IMR-90 (cell line): Measurements from ENCODE around the gene SLC7A10. TPM values are rescaled to one million over a fixed set of nuclear protein-coding genes. Genes with fewer than 3 reads are reported as not detected.

Source experiments
- ATAC-seq: fragments of 200-7000 bp; cut with Tn5 transposase; 2 replicates; pipeline ENCODE4 v1.9.1; 2020; ENCODE audit warnings: low read depth, mild to moderate bottlenecking, moderate library complexity
- BruUV-seq: library from RNA; stranded (reverse); fragments of 400-500 nt; replicated peaks from 2 replicates; lab custom pipeline; 2021; lab: Mats Ljungman, UMichigan
- CTCF ChIA-PET: fragments of 300-600 bp; formaldehyde crosslinking; extraction: SDS; loops from one replicate; lab custom pipeline; 2021; ENCODE audit warnings: antibody characterized with exemption; lab: Yijun Ruan, JAX
- POLR2A ChIA-PET: fragments of 300-600 bp; sonication (Branson Sonifier 250); formaldehyde crosslinking; loops from one replicate; lab custom pipeline; 2022; ENCODE audit warnings: antibody characterized with exemption; ENCODE audit not compliant: unreplicated experiment; lab: Charles Lee
- DNase-seq: peaks from one replicate; pipeline ENCODE4 v3.0.0; 2013
- H2AFZ ChIP-seq: replicated peaks from 2 replicates; pipeline ENCODE3; 2013; ENCODE audit warnings: low read length, mild to moderate bottlenecking; ENCODE audit not compliant: poor library complexity
- H2AK5ac ChIP-seq: 2 replicates; pipeline ENCODE4 v1.6.1; 2013; ENCODE audit warnings: low read depth, low read length, inconsistent platforms
- H2AK9ac ChIP-seq: replicated peaks from 2 replicates; pipeline ENCODE3; 2013; ENCODE audit warnings: mild to moderate bottlenecking, low read depth, low read length, moderate library complexity; ENCODE audit not compliant: poor library complexity
- H2BK120ac ChIP-seq: 2 replicates; pipeline ENCODE4 v1.6.1; 2013; ENCODE audit warnings: low read depth, low read length, inconsistent platforms
- H2BK15ac ChIP-seq: 3 replicates; pipeline ENCODE4 v1.6.1; 2013; ENCODE audit warnings: low read depth, low read length, inconsistent platforms
- H2BK20ac ChIP-seq: 2 replicates; pipeline ENCODE4 v1.6.1; 2013; ENCODE audit warnings: low read depth, mild to moderate bottlenecking, inconsistent platforms, low read length, moderate library complexity
- H2BK5ac ChIP-seq: 2 replicates; pipeline ENCODE4 v1.6.1; 2013; ENCODE audit warnings: mild to moderate bottlenecking, low read depth, low read length, inconsistent platforms; ENCODE audit not compliant: poor library complexity, severe bottlenecking
- H3K14ac ChIP-seq: replicated peaks from 2 replicates; pipeline ENCODE4 v1.6.1; 2013; ENCODE audit warnings: low read depth, low read length, inconsistent platforms
- H3K18ac ChIP-seq: 2 replicates; pipeline ENCODE4 v1.6.1; 2013; ENCODE audit warnings: low read depth, low read length, control low read depth
- H3K23ac ChIP-seq: 2 replicates; pipeline ENCODE4 v1.6.1; 2013; ENCODE audit warnings: low read depth, low read length, inconsistent platforms
- H3K27ac ChIP-seq: 2 replicates; pipeline ENCODE4 v1.5.1; 2013; ENCODE audit warnings: mild to moderate bottlenecking, control low read depth, low read length; ENCODE audit not compliant: insufficient read depth
- H3K27me3 ChIP-seq: 2 replicates; pipeline ENCODE4 v1.6.1; 2013; ENCODE audit warnings: low read length; ENCODE audit not compliant: control insufficient read depth, insufficient read depth
- H3K36me3 ChIP-seq: 2 replicates; pipeline ENCODE4 v1.6.1; 2013; ENCODE audit warnings: low read length, mixed read lengths; ENCODE audit not compliant: control insufficient read depth, insufficient read depth
- H3K4ac ChIP-seq: 2 replicates; pipeline ENCODE4 v1.6.1; 2013; ENCODE audit warnings: low read depth, low read length, inconsistent platforms
- H3K4me1 ChIP-seq: 2 replicates; pipeline ENCODE4 v1.6.1; 2013; ENCODE audit warnings: low read length, mixed read lengths; ENCODE audit not compliant: control insufficient read depth, insufficient read depth
- H3K4me2 ChIP-seq: 2 replicates; pipeline ENCODE4 v1.6.1; 2013; ENCODE audit warnings: low read depth, mild to moderate bottlenecking, control low read depth, low read length, moderate library complexity
- H3K4me3 ChIP-seq: 2 replicates; pipeline ENCODE4 v1.5.1; 2013; ENCODE audit warnings: low read depth, mild to moderate bottlenecking, control low read depth, low read length, moderate library complexity; ENCODE audit not compliant: insufficient read depth
- H3K56ac ChIP-seq: 2 replicates; pipeline ENCODE4 v1.6.1; 2013; ENCODE audit warnings: low read length, inconsistent platforms; ENCODE audit not compliant: insufficient read depth; ENCODE audit errors: extremely low read depth
- H3K79me1 ChIP-seq, 2 experiments: 2 replicates each; pipeline ENCODE4 v1.6.1; 2013; ENCODE audit warnings: low read length in 2 of 2, inconsistent platforms in 1 of 2, low read depth in 1 of 2
- H3K9ac ChIP-seq: 2 replicates; pipeline ENCODE4 v1.6.1; 2013; ENCODE audit warnings: low read depth, low read length, control low read depth
- H3K9me1 ChIP-seq: 2 replicates; pipeline ENCODE4 v1.6.1; 2013; ENCODE audit warnings: low read length, inconsistent platforms; ENCODE audit not compliant: insufficient read depth
- H3K9me3 ChIP-seq: 2 replicates; pipeline ENCODE4 v1.6.1; 2013; ENCODE audit warnings: low read length; ENCODE audit not compliant: control insufficient read depth, insufficient read depth
- H4K20me1 ChIP-seq: 2 replicates; pipeline ENCODE4 v1.6.1; 2013; ENCODE audit warnings: low read length, inconsistent platforms; ENCODE audit not compliant: insufficient read depth
- H4K5ac ChIP-seq: 2 replicates; pipeline ENCODE4 v1.6.1; 2013; ENCODE audit warnings: mild to moderate bottlenecking, low read depth, low read length, control low read depth
- H4K8ac ChIP-seq, 2 experiments: 2 replicates each; pipeline ENCODE4 v1.6.1; 2013; ENCODE audit warnings: low read depth in 2 of 2, low read length in 2 of 2, control low read depth in 1 of 2, inconsistent platforms in 1 of 2
- H4K91ac ChIP-seq: 2 replicates; pipeline ENCODE4 v1.6.1; 2013; ENCODE audit warnings: low read depth, low read length, inconsistent platforms; ENCODE audit not compliant: insufficient read depth
- CEBPB ChIP-seq: IDR thresholded peaks from 2 replicates; pipeline ENCODE4 v1.6.1; 2012; ENCODE audit warnings: low read depth, low read length, improper control_type of control experiment
- CHD1 ChIP-seq: IDR thresholded peaks from 2 replicates; pipeline ENCODE4 v1.6.1; 2012; ENCODE audit warnings: low read depth, low read length, improper control_type of control experiment
- NFE2L2 ChIP-seq: fragments of 150-350 bp; IDR thresholded peaks from 2 replicates; pipeline ENCODE4 v1.6.1; 2016; ENCODE audit warnings: low read depth, mild to moderate bottlenecking, low read length
- RAD21 ChIP-seq: IDR thresholded peaks from 2 replicates; pipeline ENCODE4 v1.6.1; 2012; ENCODE audit warnings: low read length, improper control_type of control experiment
- RCOR1 ChIP-seq: IDR thresholded peaks from 2 replicates; pipeline ENCODE4 v1.6.1; 2012; ENCODE audit warnings: mild to moderate bottlenecking, low read length, improper control_type of control experiment; ENCODE audit not compliant: insufficient replicate concordance
- WGBS, 2 experiments: methylation state at CpG; one replicate each; pipeline versions ENCODE4 v1.1.5 to v1.1.7; 2013; ENCODE audit warnings: missing lambda C conversion rate in 2 of 2; ENCODE audit not compliant: insufficient read length in 1 of 2; ENCODE audit errors: extremely low coverage in 2 of 2; 5-methylcytosine and 5-hydroxymethylcytosine counted together
- dilution Hi-C: fragments of 300-500 bp; cut with HindIII; formaldehyde crosslinking; loops from one replicate; pipeline ENCODE4 v1.14.3; 2018; ENCODE audit warnings: low sequenced_read_pairs; ENCODE audit not compliant: unreplicated experiment
- in situ Hi-C: fragments of 300-500 bp; cut with MboI; formaldehyde crosslinking; loops from 3 replicates; pipeline ENCODE4 v1.14.3; 2019; ENCODE audit warnings: low sequenced_read_pairs, inconsistent platforms, mixed read lengths
- intact Hi-C: fragments of 100-400 bp; cut with micrococcal nuclease; formaldehyde crosslinking; loops from 2 replicates; pipeline ENCODE4 v1.10.0; 2022
- polyA plus RNA-seq, 3 experiments: library from polyadenylated mRNA; depleted of rRNA; stranded (reverse); fragments of >200 nt; gene quantifications; 2 replicates each; pipeline ENCODE4 v1.2.3, GENCODE V29; 2012; ENCODE audit warnings: low replicate concordance in 1 of 3
- total RNA-seq: library from RNA; depleted of rRNA; stranded (reverse); fragments of >200 nt; gene quantifications from 2 replicates; pipeline ENCODE4 v1.2.3, GENCODE V29; 2012
- TF ChIP-seq, protein P1 (sequence below): fragments of 150-350 bp; IDR thresholded peaks from 2 replicates; pipeline ENCODE4 v1.6.1; 2016; ENCODE audit warnings: low read depth, mild to moderate bottlenecking, low read length, moderate library complexity, borderline replicate concordance

The SLC7A10 gene
- total and polyA plus RNA-seq, 2 of the 4 experiments (the other 2 are of a cell fraction): not detected

DNA sequence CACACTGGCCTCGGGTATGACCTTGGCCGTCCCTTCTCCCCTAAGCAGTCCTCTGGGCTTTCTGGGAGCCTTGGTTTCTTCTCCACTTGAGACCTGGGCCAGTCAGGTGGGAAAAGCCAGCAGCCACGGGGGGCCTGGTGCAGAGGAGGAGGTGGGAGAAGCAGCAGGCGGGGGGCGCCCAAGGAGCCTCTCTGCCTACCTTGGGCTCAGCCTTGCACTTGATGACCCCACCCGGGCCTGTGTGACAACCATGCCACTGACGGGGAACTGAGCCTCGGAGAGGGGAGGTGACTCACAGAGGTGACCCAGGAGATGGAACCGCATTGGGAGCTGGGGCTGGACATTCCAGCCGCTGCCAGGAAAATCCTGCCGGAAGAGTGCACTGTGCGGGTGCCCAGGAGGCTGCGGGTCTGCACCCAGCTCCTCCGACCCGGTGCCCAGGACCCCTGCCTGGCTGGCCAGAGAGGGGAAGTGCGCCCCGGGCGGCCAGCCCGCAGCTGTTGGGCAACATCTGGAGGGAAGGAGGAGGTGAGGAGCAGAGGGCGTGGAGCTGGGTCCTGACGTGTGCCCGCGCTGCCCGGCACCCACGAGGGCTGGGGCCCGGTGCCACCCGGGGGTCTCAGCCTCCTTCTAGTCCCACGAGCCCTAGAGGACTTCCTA lies 23.4 kb upstream of the SLC7A10 start:
- ATAC-seq: no peak
- no TSS peak for BruUV-seq

More for the DNA sequence above, 23.4 kb upstream of the SLC7A10 start:
- no peaks in the 10 kb centered on the region for H4K20me1 ChIP-seq
- no peak overlapping the region for H2BK120ac ChIP-seq
- WGBS, 2 experiments: 33% methylated on average over 4 of the region's 28 CpGs; no CpG with 5 or more reads in 1 of the 2 experiments
- no peaks in the 10 kb centered on the region for H3K36me3 ChIP-seq
- no peak for DNase-seq
- H2BK5ac ChIP-seq: no peak overlapping the region
- dilution Hi-C loops (no loop called here), in situ Hi-C loops (no loop called here), intact Hi-C loops (no loop called here)
- no peak overlapping the region for H3K56ac ChIP-seq
- H3K4me1 ChIP-seq: no peaks in the 10 kb centered on the region
- no peak overlapping the region for H3K27ac ChIP-seq
- no peak overlapping the region for H3K14ac ChIP-seq
- ChIA-PET POLR2A (no interaction called here), CTCF (no interaction called here)
- H3K4ac ChIP-seq: no peak overlapping the region
- no peak overlapping the region for H2AFZ ChIP-seq
- no peak overlapping the region for H2AK9ac ChIP-seq
- TF ChIP-seq NFE2L2: no peak
- TF ChIP-seq RAD21: no peak
- TF ChIP-seq, protein P1, sequence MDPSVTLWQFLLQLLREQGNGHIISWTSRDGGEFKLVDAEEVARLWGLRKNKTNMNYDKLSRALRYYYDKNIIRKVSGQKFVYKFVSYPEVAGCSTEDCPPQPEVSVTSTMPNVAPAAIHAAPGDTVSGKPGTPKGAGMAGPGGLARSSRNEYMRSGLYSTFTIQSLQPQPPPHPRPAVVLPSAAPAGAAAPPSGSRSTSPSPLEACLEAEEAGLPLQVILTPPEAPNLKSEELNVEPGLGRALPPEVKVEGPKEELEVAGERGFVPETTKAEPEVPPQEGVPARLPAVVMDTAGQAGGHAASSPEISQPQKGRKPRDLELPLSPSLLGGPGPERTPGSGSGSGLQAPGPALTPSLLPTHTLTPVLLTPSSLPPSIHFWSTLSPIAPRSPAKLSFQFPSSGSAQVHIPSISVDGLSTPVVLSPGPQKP: no peak
- no peak for TF ChIP-seq CEBPB
- no peak for TF ChIP-seq CHD1
- TF ChIP-seq RCOR1: no peak
- H3K18ac ChIP-seq: no peak overlapping the region
- no peak overlapping the region for H2BK15ac ChIP-seq
- no peak overlapping the region for H2BK20ac ChIP-seq
- no peak overlapping the region for H4K91ac ChIP-seq
- peaks cover 3% of the 10 kb centered on the region; the same call in 1 of the 2 replicates for H3K27me3 ChIP-seq
- no peak overlapping the region for H4K8ac ChIP-seq
- H3K4me3 ChIP-seq: no peak overlapping the region
- H3K9me1 ChIP-seq: 0 out of 2 replicates have a peak, but pooled peaks cover 12% of the 10 kb centered on the region
- H3K23ac ChIP-seq: no peak overlapping the region
- H3K4me2 ChIP-seq: no peak overlapping the region
- no peaks in the 10 kb centered on the region for H3K9me3 ChIP-seq
- no peak overlapping the region for H2AK5ac ChIP-seq
- no peak overlapping the region for H4K5ac ChIP-seq
- H3K79me1 ChIP-seq: no peaks in the 10 kb centered on the region
- H3K9ac ChIP-seq: no peak overlapping the region
